ENCODE measurements around the gene UBLCP1. TPM values are rescaled to one million over a fixed set of nuclear protein-coding genes. Genes with fewer than 3 reads are reported as not detected.
"Not testable (repeated sequence)": the region's sequence is repeated elsewhere in the genome, so short reads cannot be mapped to it uniquely, and the experiment has no call there.

UBLCP1 gene
- total and polyA plus RNA-seq, 2 donors, result 27.9 to 83.7 TPM

- H3K4me1 ChIP-seq (ENCODE audit: control insufficient read depth in 2 of 2, insufficient read depth in 2 of 2, low read length in 2 of 2), result no peaks in the 10 kb centered on the region
- H3K36me3 ChIP-seq (ENCODE audit: control insufficient read depth in 2 of 2, insufficient read depth in 2 of 2, low read length in 1 of 2), result no peaks in the 10 kb centered on the region
- DNase-seq (ENCODE audit: low read depth in 6 of 9, low spot score in 9 of 9), result no peak
- no peak overlapping the region for H3K27ac ChIP-seq (ENCODE audit: low read depth in 1 of 2, low read length in 1 of 2)
- H3K9me3 ChIP-seq (ENCODE audit: control insufficient read depth in 2 of 2, insufficient read depth in 1 of 2, low read length in 1 of 2), result no peaks in the 10 kb centered on the region
- H3K27me3 ChIP-seq (ENCODE audit: control insufficient read depth in 2 of 2, insufficient read depth in 1 of 2, low read length in 1 of 2), result no peaks in the 10 kb centered on the region
- 100% methylated on average over 2 of the region's 2 CpGs for WGBS
- H3K4me3 ChIP-seq (ENCODE audit: low read length in 2 of 2), result no peak overlapping the region
Measured at GRCh38 chr5:159224471-159224870, 38.6 kb upstream of the UBLCP1 start.

- no peaks in the 10 kb centered on the region for H3K27me3 ChIP-seq (ENCODE audit: control insufficient read depth in 2 of 2, insufficient read depth in 1 of 2, low read length in 1 of 2)
- H3K4me3 ChIP-seq (ENCODE audit: low read length in 2 of 2), result no peak overlapping the region
- no peak overlapping the region for H3K27ac ChIP-seq (ENCODE audit: low read depth in 1 of 2, low read length in 1 of 2)
- H3K36me3 ChIP-seq (ENCODE audit: control insufficient read depth in 2 of 2, insufficient read depth in 2 of 2, low read length in 1 of 2), result no peaks in the 10 kb centered on the region
- H3K4me1 ChIP-seq (ENCODE audit: control insufficient read depth in 2 of 2, insufficient read depth in 2 of 2, low read length in 2 of 2), result no peaks in the 10 kb centered on the region
- H3K9me3 ChIP-seq (ENCODE audit: control insufficient read depth in 2 of 2, insufficient read depth in 1 of 2, low read length in 1 of 2), result no peaks in the 10 kb centered on the region
- DNase-seq (ENCODE audit: low read depth in 6 of 9, low spot score in 9 of 9), result no peak
Measured at GRCh38 chr5:159226451-159226850, 36.6 kb upstream of the UBLCP1 start.

GRCh38 chr5:159227452-159227851 lies 35.6 kb upstream of the UBLCP1 start:
- 89% methylated on average over 3 of the region's 3 CpGs for WGBS
- no peaks in the 10 kb centered on the region for H3K9me3 ChIP-seq (ENCODE audit: control insufficient read depth in 2 of 2, insufficient read depth in 1 of 2, low read length in 1 of 2)
- no peaks in the 10 kb centered on the region for H3K27me3 ChIP-seq (ENCODE audit: control insufficient read depth in 2 of 2, insufficient read depth in 1 of 2, low read length in 1 of 2)
- H3K36me3 ChIP-seq (ENCODE audit: control insufficient read depth in 2 of 2, insufficient read depth in 2 of 2, low read length in 1 of 2), result no peaks in the 10 kb centered on the region
- no peak overlapping the region for H3K27ac ChIP-seq (ENCODE audit: low read depth in 1 of 2, low read length in 1 of 2)
- no peak overlapping the region for H3K4me3 ChIP-seq (ENCODE audit: low read length in 2 of 2)
- no peak for DNase-seq (ENCODE audit: low read depth in 6 of 9, low spot score in 9 of 9)
- no peaks in the 10 kb centered on the region for H3K4me1 ChIP-seq (ENCODE audit: control insufficient read depth in 2 of 2, insufficient read depth in 2 of 2, low read length in 2 of 2)

- H3K9me3 ChIP-seq (ENCODE audit: control insufficient read depth in 2 of 2, insufficient read depth in 1 of 2, low read length in 1 of 2); H3K4me1 ChIP-seq (ENCODE audit: control insufficient read depth in 2 of 2, insufficient read depth in 2 of 2, low read length in 2 of 2); DNase-seq (ENCODE audit: low read depth in 6 of 9, low spot score in 9 of 9); H3K4me3 ChIP-seq (ENCODE audit: low read length in 2 of 2); H3K27me3 ChIP-seq (ENCODE audit: control insufficient read depth in 2 of 2, insufficient read depth in 1 of 2, low read length in 1 of 2); H3K36me3 ChIP-seq (ENCODE audit: control insufficient read depth in 2 of 2, insufficient read depth in 2 of 2, low read length in 1 of 2); H3K27ac ChIP-seq (ENCODE audit: low read depth in 1 of 2, low read length in 1 of 2): not testable (repeated sequence)
- WGBS, result 97% methylated on average over 5 of the region's 5 CpGs
Measured at GRCh38 chr5:159228097-159228496, 35.0 kb upstream of the UBLCP1 start.

GRCh38 chr5:159230657-159231056 lies 32.4 kb upstream of the UBLCP1 start:
- Histone ChIP-seq H3K27ac (ENCODE audit: low read depth in 1 of 2, low read length in 1 of 2) (no peak overlapping the region), H3K4me1 (ENCODE audit: control insufficient read depth in 2 of 2, insufficient read depth in 2 of 2, low read length in 2 of 2) (no peaks in the 10 kb centered on the region), H3K36me3 (ENCODE audit: control insufficient read depth in 2 of 2, insufficient read depth in 2 of 2, low read length in 1 of 2) (no peaks in the 10 kb centered on the region), H3K27me3 (ENCODE audit: control insufficient read depth in 2 of 2, insufficient read depth in 1 of 2, low read length in 1 of 2) (no peaks in the 10 kb centered on the region), H3K4me3 (ENCODE audit: low read length in 2 of 2) (no peak overlapping the region), H3K9me3 (ENCODE audit: control insufficient read depth in 2 of 2, insufficient read depth in 1 of 2, low read length in 1 of 2) (no peaks in the 10 kb centered on the region)
- no peak for DNase-seq (ENCODE audit: low read depth in 6 of 9, low spot score in 9 of 9)
- 97% methylated on average over 3 of the region's 3 CpGs for WGBS

GRCh38 chr5:159231167-159231566 lies 31.9 kb upstream of the UBLCP1 start:
- Histone ChIP-seq H3K4me3 (ENCODE audit: low read length in 2 of 2) (no peak overlapping the region), H3K27ac (ENCODE audit: low read depth in 1 of 2, low read length in 1 of 2) (no peak overlapping the region), H3K36me3 (ENCODE audit: control insufficient read depth in 2 of 2, insufficient read depth in 2 of 2, low read length in 1 of 2) (no peaks in the 10 kb centered on the region), H3K4me1 (ENCODE audit: control insufficient read depth in 2 of 2, insufficient read depth in 2 of 2, low read length in 2 of 2) (no peaks in the 10 kb centered on the region), H3K9me3 (ENCODE audit: control insufficient read depth in 2 of 2, insufficient read depth in 1 of 2, low read length in 1 of 2) (no peaks in the 10 kb centered on the region), H3K27me3 (ENCODE audit: control insufficient read depth in 2 of 2, insufficient read depth in 1 of 2, low read length in 1 of 2) (no peaks in the 10 kb centered on the region)
- WGBS, result 98% methylated on average over 2 of the region's 2 CpGs
- no peak for DNase-seq (ENCODE audit: low read depth in 6 of 9, low spot score in 9 of 9)

GRCh38 chr5:159235871-159236520 lies 27.1 kb upstream of the UBLCP1 start:
- H3K27me3 ChIP-seq (ENCODE audit: control insufficient read depth in 2 of 2, insufficient read depth in 1 of 2, low read length in 1 of 2); H3K9me3 ChIP-seq (ENCODE audit: control insufficient read depth in 2 of 2, insufficient read depth in 1 of 2, low read length in 1 of 2): not testable (repeated sequence)
- 96% methylated on average over 2 of the region's 2 CpGs for WGBS

GRCh38 chr5:159240301-159240870 lies 22.7 kb upstream of the UBLCP1 start:
- no peak overlapping the region for H3K4me3 ChIP-seq (ENCODE audit: low read length in 2 of 2)
- no peaks in the 10 kb centered on the region for H3K4me1 ChIP-seq (ENCODE audit: control insufficient read depth in 2 of 2, insufficient read depth in 2 of 2, low read length in 2 of 2)
- H3K9me3 ChIP-seq (ENCODE audit: control insufficient read depth in 2 of 2, insufficient read depth in 1 of 2, low read length in 1 of 2), result no peaks in the 10 kb centered on the region
- 95% methylated on average over 4 of the region's 4 CpGs for WGBS
- DNase-seq (ENCODE audit: low read depth in 6 of 9, low spot score in 9 of 9), result no peak
- H3K36me3 ChIP-seq (ENCODE audit: control insufficient read depth in 2 of 2, insufficient read depth in 2 of 2, low read length in 1 of 2), result no peaks in the 10 kb centered on the region
- no peak overlapping the region for H3K27ac ChIP-seq (ENCODE audit: low read depth in 1 of 2, low read length in 1 of 2)
- no peaks in the 10 kb centered on the region for H3K27me3 ChIP-seq (ENCODE audit: control insufficient read depth in 2 of 2, insufficient read depth in 1 of 2, low read length in 1 of 2)

More at GRCh38 chr5:159235871-159236520, 27.1 kb upstream of the UBLCP1 start:
- H3K4me3 ChIP-seq (ENCODE audit: low read length in 2 of 2); DNase-seq (ENCODE audit: low read depth in 6 of 9, low spot score in 9 of 9); H3K27ac ChIP-seq (ENCODE audit: low read depth in 1 of 2, low read length in 1 of 2); H3K36me3 ChIP-seq (ENCODE audit: control insufficient read depth in 2 of 2, insufficient read depth in 2 of 2, low read length in 1 of 2); H3K4me1 ChIP-seq (ENCODE audit: control insufficient read depth in 2 of 2, insufficient read depth in 2 of 2, low read length in 2 of 2): not testable (repeated sequence)

GRCh38 chr5:159241946-159242552 lies 21.0 kb upstream of the UBLCP1 start:
- Histone ChIP-seq H3K36me3 (ENCODE audit: control insufficient read depth in 2 of 2, insufficient read depth in 2 of 2, low read length in 1 of 2) (no peaks in the 10 kb centered on the region), H3K27me3 (ENCODE audit: control insufficient read depth in 2 of 2, insufficient read depth in 1 of 2, low read length in 1 of 2) (no peaks in the 10 kb centered on the region), H3K27ac (ENCODE audit: low read depth in 1 of 2, low read length in 1 of 2) (no peak overlapping the region), H3K4me1 (ENCODE audit: control insufficient read depth in 2 of 2, insufficient read depth in 2 of 2, low read length in 2 of 2) (no peaks in the 10 kb centered on the region), H3K4me3 (ENCODE audit: low read length in 2 of 2) (no peak overlapping the region), H3K9me3 (ENCODE audit: control insufficient read depth in 2 of 2, insufficient read depth in 1 of 2, low read length in 1 of 2) (no peaks in the 10 kb centered on the region)
- no peak for DNase-seq (ENCODE audit: low read depth in 6 of 9, low spot score in 9 of 9)
- WGBS, result 15% methylated on average over 2 of the region's 2 CpGs
